ENCODE measurements around the gene GPS1.
A peak's percentile ranks its signal among the peaks of the same experiment; 100 is the strongest.

GPS1 gene

DNA sequence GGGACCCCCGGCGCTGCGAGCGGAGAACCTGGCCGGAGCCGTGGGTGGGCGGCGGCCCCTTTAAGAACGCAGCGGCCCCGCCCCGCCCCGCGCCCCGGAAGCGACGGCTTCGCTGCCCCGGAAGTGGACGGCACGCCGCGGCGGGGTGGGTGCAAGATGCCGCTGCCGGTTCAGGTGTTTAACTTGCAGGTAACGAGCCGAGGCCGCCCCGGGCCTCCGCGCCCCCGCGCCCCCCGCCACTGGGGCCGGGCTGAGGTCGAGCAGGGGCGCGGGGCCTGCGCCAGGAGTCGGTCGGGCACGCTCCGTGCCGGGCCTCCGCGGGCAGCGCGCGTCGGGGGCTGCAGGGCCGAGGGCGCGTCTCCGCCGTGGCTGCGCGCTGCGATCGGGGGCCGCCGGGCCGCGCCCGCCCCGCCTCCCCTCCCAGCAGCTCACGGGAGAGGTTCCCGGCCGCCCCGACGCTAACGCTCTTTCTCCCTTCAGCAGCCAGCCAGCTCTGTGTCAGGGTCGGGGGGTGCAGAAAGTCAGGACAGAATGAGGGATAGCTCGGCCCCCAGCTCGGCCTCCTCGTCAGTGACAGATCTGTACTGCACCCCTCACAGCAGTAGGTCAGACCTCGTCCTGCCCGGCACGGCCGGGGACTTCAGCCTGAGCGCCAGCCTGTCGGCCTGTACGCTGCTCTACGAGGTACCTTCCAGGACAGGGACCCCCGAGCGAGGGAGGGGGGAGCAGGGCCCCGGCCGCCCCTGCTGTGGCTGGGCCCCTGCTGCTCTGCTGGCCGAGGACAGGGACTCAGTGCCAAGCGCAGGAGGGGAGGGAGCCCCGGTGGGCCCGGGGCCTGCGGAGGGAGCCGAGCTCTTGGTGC lies at the start of gene GPS1, which contains the start of gene RFNG:
TSS of gene GPS1 (plus strand) at position 123 of the 862 bp plus-strand sequence. CDS start at position 157, 34 bp downstream.
TSS of gene RFNG (minus strand) at position 36 of the 862 bp plus-strand sequence. CDS start 45 bp downstream, outside the sequence.
- TF ChIP-seq, protein P1, sequence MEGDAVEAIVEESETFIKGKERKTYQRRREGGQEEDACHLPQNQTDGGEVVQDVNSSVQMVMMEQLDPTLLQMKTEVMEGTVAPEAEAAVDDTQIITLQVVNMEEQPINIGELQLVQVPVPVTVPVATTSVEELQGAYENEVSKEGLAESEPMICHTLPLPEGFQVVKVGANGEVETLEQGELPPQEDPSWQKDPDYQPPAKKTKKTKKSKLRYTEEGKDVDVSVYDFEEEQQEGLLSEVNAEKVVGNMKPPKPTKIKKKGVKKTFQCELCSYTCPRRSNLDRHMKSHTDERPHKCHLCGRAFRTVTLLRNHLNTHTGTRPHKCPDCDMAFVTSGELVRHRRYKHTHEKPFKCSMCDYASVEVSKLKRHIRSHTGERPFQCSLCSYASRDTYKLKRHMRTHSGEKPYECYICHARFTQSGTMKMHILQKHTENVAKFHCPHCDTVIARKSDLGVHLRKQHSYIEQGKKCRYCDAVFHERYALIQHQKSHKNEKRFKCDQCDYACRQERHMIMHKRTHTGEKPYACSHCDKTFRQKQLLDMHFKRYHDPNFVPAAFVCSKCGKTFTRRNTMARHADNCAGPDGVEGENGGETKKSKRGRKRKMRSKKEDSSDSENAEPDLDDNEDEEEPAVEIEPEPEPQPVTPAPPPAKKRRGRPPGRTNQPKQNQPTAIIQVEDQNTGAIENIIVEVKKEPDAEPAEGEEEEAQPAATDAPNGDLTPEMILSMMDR (IDR thresholded peaks at IDR 0.05; ENCODE audit: low read depth, low read length): no peak
- no peak for DNase-seq (ENCODE audit: extremely low read depth, low read depth)

DNA sequence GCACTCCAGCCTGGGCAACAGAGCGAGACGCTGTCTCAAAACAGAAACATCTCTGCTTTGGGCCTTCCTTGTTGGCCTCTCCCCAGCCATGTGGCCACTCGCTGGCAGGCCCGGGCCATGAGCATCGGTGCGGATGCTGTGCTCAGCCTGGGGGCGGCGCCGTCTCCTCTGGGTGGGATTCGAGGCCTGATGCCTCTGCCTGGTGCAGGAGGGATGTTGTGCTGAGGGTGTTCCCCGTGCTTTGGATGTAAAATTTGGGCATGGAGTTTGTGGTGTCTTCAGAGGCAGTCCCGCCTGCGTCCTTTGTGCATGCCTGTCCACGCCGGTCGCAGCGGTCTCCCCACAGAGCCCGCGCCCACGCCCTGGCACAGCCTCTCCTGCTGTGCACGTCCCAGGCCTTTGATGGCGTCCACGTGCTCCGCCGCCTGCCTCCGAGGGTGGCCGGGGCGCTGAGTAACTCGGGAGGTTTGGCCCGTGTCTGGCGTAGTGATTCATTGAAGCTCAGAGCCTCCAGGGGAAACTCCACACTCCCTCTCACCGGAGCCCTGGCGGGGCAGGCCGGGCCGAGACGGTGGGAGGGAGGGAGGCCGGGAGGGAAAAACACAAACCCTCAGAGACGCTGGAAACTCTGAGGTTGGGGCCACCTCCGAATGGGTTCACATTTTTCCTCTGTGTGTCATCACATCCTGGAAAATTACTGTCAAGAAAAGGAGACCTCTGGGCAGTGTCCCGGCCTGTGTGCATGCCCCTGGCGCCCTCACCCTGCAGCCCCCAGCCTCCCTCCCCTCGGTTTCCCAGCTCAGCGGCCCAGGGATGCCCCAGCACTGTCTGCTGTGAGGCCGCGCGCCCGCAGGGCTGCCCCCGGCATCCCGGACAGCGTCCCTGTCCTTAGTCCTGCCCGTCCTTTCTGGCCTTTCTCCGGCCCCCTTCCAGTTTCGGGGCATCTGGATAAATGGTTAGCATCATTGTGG lies 48.0 kb upstream of the GPS1 start:
- DNase-seq (ENCODE audit: extremely low read depth, low read depth): peak; percentile 68
- TF ChIP-seq, protein P1 (IDR thresholded peaks at IDR 0.05; ENCODE audit: low read depth, low read length): no peak; the same call in none of the 2 replicates

DNA sequence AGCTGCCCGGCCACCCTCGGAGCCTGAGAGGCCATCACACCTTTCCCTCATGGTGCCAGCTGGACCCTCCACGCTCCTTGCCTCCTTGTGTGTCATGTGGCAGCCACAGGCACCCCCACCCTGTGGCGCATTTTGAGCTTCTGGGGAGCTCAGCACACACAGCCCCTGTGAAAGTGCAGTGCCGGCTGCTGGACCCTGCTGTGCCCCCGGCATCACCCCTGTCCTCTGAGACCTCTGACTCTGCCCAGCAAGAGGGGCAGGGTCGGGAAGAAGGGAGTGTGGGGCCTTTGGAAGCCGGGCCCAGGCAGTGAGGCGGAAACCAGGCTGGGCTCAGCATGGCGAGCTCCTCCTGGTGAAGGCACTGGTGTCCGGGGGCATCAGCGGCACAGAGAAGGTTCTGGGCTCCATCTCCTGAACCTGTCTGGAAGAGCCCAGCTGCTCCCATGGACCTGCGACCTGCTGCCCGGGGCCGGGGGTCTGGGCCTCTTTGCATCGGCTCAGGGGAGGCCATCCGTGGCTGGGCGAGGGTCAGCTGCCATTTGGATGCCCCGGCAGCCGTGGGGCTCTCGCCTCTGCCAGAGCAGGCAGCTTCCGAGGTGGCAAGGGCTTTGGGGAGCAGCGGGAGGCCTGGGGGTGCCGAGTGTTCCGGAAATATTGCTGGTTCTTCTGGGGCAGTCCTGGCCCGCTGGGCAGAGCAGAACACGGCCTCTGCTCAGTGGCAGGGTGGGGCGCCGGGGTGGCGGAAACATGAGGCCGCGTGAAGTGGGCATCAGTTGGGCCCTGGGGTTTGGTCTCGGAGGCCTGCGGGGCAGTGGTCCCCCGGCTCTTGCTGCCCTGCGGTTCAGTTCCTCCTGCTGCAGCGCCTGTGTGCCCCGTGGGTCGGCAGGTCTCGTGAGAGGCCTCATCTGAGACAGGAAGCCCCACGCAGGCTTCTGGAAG lies 46.9 kb upstream of the GPS1 start:
- DNase-seq (ENCODE audit: extremely low read depth, low read depth): no peak
- TF ChIP-seq, protein P1 (IDR thresholded peaks at IDR 0.05; ENCODE audit: low read depth, low read length): no peak

DNA sequence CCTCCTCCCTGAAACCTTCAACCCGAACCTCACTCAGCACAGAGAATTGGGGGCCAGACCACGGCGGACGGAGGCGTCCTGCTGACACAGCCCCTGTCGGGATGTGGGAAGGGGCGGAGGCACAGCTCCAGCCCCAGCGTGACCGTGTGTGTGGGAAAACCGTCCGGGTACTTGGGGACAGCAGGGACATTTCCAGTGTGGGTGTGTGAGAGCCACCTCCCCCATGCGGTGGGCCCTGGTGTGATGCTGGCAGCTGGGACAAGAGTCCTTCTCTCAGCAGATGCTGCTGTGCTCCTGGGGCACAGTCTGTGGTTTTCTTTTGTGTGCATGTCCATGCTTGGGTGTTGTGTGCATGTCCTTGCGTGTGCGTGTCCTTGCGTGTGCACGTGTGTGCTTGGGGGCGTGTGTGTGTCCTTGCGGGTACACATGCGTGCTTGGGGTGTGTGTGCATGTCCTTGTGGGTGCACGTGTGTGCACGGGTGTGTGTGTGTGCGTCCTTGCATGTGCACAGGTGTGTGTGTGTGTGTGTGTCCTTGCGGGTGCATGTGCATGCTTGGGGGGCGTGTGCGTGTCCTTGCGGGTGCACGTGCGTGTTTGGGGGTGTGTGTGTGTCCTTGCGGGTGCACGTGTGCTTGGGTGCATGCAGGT lies 45.9 kb upstream of the GPS1 start:
- DNase-seq (ENCODE audit: extremely low read depth, low read depth): no peak
- TF ChIP-seq, protein P1 (IDR thresholded peaks at IDR 0.05; ENCODE audit: low read depth, low read length): no peak

DNA sequence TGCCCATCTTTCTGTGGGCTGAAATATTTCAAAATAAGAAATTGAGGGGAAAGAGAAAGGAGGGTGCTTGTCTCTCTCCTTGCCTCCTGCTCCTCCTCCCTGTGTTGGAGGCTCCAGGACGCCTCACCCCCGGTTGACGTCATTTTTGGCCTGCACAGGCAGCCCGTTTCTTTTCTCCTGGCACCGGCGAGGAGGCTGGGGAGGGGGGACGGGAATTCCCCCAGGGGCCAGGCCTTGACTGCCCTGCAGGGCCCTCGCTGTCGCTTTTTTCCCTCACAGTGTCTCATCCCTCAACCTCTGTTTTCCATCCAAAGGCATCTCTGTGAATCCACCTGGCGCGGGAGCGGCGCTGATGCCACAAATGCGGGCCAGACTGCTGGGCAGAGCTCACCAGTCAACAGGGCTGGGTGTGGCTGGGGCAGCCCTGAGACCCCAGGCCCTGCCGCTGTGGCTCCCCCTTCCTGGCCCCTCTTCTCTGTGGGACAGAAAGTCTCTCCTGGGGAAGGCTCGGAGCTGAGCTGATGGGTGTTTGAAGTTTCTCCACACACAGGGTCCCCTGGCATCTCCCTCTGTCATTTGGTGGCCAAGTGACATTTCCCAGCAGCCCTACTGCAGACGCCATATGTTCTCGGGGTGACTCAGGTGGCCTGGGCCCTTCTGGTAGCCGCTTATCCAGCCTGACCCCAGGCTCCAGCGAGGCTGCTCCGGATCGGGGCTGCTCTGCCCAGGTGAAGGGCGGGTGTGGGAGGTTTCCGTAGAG lies 45.0 kb upstream of the GPS1 start:
- DNase-seq (ENCODE audit: extremely low read depth, low read depth): no peak
- TF ChIP-seq, protein P1 (IDR thresholded peaks at IDR 0.05; ENCODE audit: low read depth, low read length): no peak

DNA sequence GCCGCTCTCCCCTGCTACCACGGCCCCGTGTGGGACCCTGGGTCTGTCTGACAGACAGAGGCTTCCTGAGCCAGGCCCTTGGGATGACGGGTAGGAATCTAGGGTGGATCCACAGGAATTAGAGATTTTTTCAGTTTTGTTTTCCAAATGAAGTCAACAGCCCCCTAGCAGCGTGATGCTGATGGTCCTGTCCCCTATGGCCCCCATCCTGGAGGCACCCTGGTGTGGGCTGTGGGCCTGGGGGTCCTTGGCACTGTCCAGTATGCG lies 44.5 kb upstream of the GPS1 start:
- TF ChIP-seq, protein P1 (IDR thresholded peaks at IDR 0.05; ENCODE audit: low read depth, low read length): no peak
- DNase-seq (ENCODE audit: extremely low read depth, low read depth): no peak
